Esophagus muscularis mucosa (tissue), 4 donors: ENCODE data around the gene ASAP2. TPM values are rescaled to one million over a fixed set of nuclear protein-coding genes. Genes with fewer than 3 reads are reported as not detected.

Source experiments
- DNase-seq: peaks from one replicate; pipeline ENCODE4 v3.0.0-alpha.2; 2017; ENCODE audit errors: extremely low spot score
- H3K27ac ChIP-seq, 4 donors: fragments of 200-600 bp; sonication (generic); replicated peaks in 1 of 4; 1 replicate in 3 of 4; 2 replicates in 1 of 4; pipeline ENCODE4 v1.5.1; 2016 to 2019; ENCODE audit warnings: mild to moderate bottlenecking in 1 of 4
- H3K27me3 ChIP-seq, 4 donors: fragments of 200-600 bp; sonication (generic); one replicate each; pipeline versions ENCODE4 v1.5.1 to v1.6.0; 2016 to 2019
- H3K36me3 ChIP-seq, 4 donors: fragments of 200-600 bp; sonication (generic); one replicate each; pipeline ENCODE4 v1.5.1; 2016 to 2019
- H3K4me1 ChIP-seq, 4 donors: fragments of 200-600 bp; sonication (generic); one replicate each; pipeline ENCODE4 v1.5.1; 2016 to 2019
- H3K4me3 ChIP-seq, 4 donors: fragments of 200-600 bp; sonication (generic); 1 replicate in 2 of 4; 2 replicates in 2 of 4; pipeline ENCODE4 v1.5.1; 2016 to 2019; ENCODE audit warnings: mild to moderate bottlenecking in 4 of 4, moderate library complexity in 1 of 4
- H3K9me3 ChIP-seq, 4 donors: fragments of 200-600 bp; sonication (generic); 1 replicate in 3 of 4; 2 replicates in 1 of 4; pipeline ENCODE4 v1.5.1; 2016 to 2019
- CTCF ChIP-seq, 3 experiments: fragments of 200-600 bp in 2 of 3; fragments of 450-650 bp in 1 of 3; sonication (generic) in 2 of 3; IDR thresholded peaks; one replicate each; pipeline ENCODE4 v1.5.1; 2017 to 2019; ENCODE audit warnings: antibody characterized with exemption in 3 of 3, mild to moderate bottlenecking in 2 of 3, moderate library complexity in 1 of 3
- EP300 ChIP-seq: sonication (generic); formaldehyde crosslinking; IDR thresholded peaks from one replicate; pipeline ENCODE4 v1.6.1; 2017; ENCODE audit warnings: antibody characterized with exemption
- POLR2A ChIP-seq: fragments of 450-650 bp; IDR thresholded peaks from one replicate; pipeline ENCODE4 v1.6.1; 2017; ENCODE audit warnings: antibody characterized with exemption, moderate library complexity, mild to moderate bottlenecking, low read depth
- POLR2AphosphoS5 ChIP-seq, 2 donors: sonication (generic); formaldehyde crosslinking; IDR thresholded peaks; one replicate each; pipeline ENCODE4 v1.6.1; 2017; ENCODE audit warnings: antibody characterized with exemption in 2 of 2
- WGBS: methylation state at CpG from one replicate; pipeline ENCODE4 v1.1.5; 2018; 5-methylcytosine and 5-hydroxymethylcytosine counted together
- intact Hi-C: fragments of 100-400 bp; cut with DNase I; formaldehyde crosslinking; loops from one replicate; pipeline ENCODE4 v1.15.1; 2023
- total RNA-seq, 4 donors: library from RNA; depleted of rRNA; stranded (reverse); fragments of >200 nt; gene quantifications; one replicate each; pipeline versions ENCODE4 v1.1.0 to v1.2.1, GENCODE V29; 2016

Gene ASAP2
- total RNA-seq, 4 donors from 2014 or later, result 18.7 to 24.0 (median 21.3) TPM

DNA sequence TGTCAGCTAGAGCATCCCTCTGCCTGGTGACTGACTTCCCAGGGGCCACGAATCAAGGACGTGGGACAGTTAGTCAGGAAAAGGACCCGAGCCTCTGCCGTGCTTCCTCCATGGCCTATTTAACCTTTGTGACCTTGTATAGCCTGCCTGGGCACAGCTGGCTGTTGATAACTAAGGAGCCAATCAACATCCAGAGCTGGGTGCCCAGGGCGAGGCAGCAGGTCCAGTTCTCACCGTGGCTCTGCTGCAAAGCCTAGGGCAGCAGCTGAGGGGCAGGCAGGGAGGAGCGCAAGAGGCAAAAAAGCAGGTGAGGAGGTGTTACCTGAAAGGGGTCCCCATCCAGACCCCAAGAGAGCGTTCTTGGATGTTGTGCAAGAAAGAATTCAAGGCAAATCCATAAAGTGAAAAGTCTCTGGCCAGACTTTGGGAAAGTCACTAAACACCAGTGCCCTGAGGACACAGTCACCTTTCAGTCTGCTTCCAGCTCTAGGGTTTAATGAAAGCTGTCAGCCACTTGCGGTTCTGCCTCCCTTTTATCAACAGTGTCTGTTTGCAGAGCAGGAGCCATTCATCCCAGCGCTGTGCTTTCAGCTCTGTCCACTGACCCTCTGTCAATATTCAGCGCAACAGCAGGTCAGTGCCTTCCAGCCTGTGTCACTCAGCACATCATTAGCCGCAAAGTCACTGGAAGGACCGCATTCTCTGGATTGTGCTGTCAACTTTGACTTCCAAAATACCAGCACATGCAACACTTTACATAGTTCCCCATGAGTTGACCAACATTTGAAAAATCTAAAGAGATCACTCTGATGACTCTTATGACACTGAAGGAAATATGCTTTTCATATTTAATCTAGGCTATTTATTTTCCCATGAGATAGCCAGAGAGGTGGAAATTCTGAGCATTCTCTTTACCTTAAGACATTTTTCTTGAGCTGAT is 38.6 kb upstream of the ASAP2 start:
- H3K4me3 ChIP-seq, result no peak overlapping the region
- H3K9me3 ChIP-seq, result no peaks in the 10 kb centered on the region
- DNase-seq, result no peak
- no peak overlapping the region for H3K27ac ChIP-seq
- no peaks in the 10 kb centered on the region for H3K36me3 ChIP-seq
- WGBS, result 91% methylated on average over 13 of the region's 13 CpGs
- peaks cover 0 to 29% (median 12%) of the 10 kb centered on the region in 4 donors for H3K4me1 ChIP-seq
- intact Hi-C loops, result no loop called here
- H3K27me3 ChIP-seq, result no peaks in the 10 kb centered on the region
- TF ChIP-seq POLR2A (no peak), EP300 (no peak), POLR2AphosphoS5 (IDR thresholded peaks at IDR 0.05) (no peak), CTCF (IDR thresholded peaks at IDR 0.05) (no peak)

DNA sequence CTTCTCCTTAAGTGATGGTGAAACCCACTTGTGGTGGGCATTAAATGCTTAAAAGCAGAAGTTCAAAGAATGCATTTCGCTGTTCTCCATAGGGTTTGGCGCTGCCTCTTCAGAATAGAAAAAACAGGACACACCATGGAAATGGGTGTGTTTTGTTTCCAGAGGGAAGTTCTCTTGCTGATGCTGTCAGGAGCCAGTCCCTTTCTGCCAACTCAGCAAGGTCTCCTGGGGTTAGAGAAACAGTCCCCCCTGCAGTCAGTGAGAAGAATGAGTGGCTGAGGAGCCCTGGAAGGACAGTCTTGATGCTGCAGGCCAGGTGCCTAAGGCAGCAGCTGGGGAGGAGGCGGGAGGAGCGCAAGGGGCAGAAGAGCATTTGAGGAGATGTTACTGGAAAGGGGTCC is 37.8 kb upstream of the ASAP2 start:
- no peak for TF ChIP-seq POLR2A
- DNase-seq, result no peak
- H3K9me3 ChIP-seq, result no peaks in the 10 kb centered on the region
- no peaks in the 10 kb centered on the region for H3K36me3 ChIP-seq
- no peak overlapping the region for H3K4me3 ChIP-seq
- no peaks in the 10 kb centered on the region for H3K27me3 ChIP-seq
- H3K4me1 ChIP-seq, result peaks cover 0 to 21% (median 8%) of the 10 kb centered on the region in 4 donors
- H3K27ac ChIP-seq, result no peak overlapping the region
- 100% methylated on average over 4 of the region's 4 CpGs for WGBS
- intact Hi-C loops, result no loop called here

GRCh38 chr2:9169349-9170107 is 37.1 kb upstream of the ASAP2 start:
- WGBS, result 85% methylated on average over 9 of the region's 9 CpGs
- Histone ChIP-seq H3K27me3 (no peaks in the 10 kb centered on the region), H3K4me3 (no peak overlapping the region), H3K27ac (no peak overlapping the region), H3K4me1 (peaks cover 0 to 17% (median 7%) of the 10 kb centered on the region in 4 donors), H3K36me3 (no peaks in the 10 kb centered on the region), H3K9me3 (no peaks in the 10 kb centered on the region)
- DNase-seq, result no peak
- intact Hi-C loops, result no loop called here
- TF ChIP-seq POLR2A, result no peak
- TF ChIP-seq CTCF (IDR thresholded peaks at IDR 0.05), result no peak
- TF ChIP-seq POLR2AphosphoS5 (IDR thresholded peaks at IDR 0.05), result no peak
- no peak for TF ChIP-seq EP300

DNA sequence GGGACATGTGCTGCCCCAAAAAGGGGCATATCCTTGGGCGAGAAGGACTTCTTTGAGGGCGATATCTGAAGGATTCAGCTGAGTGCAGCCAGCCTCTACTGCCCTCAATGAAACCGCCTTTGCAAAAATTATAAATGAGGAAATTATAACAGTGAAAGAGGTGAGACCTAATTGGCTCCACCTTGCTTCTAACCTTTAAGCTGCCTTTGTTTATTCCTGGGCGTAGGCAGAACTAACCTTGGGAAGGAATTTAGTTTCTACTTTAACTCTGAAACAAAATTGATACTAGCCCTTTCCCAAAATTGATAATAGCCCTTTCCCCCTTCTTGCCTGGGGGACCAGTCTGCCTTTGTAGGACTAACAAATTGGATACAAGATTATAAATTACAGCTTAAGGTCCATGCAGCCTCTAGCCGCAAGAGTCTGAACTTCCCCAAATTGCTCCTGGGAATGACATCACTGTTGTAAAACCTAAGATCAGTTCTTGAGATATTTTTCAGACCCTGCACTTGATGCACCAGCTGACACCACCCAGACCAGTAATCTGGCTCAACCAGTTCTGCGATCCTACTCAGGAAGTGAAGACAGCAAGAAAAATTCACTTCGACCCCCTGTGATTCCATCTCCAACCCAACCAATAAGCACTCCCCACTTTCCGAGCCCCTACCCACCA is 36.0 kb upstream of the ASAP2 start:
- TF ChIP-seq EP300, result no peak
- TF ChIP-seq CTCF (IDR thresholded peaks at IDR 0.05), result no peak
- no peak for TF ChIP-seq POLR2A
- TF ChIP-seq POLR2AphosphoS5 (IDR thresholded peaks at IDR 0.05), result no peak
- intact Hi-C loops, result no loop called here
- 82% methylated on average over 8 of the region's 8 CpGs for WGBS

More for the DNA sequence above, 36.0 kb upstream of the ASAP2 start:
- Histone ChIP-seq H3K36me3 (no peaks in the 10 kb centered on the region), H3K9me3 (no peaks in the 10 kb centered on the region), H3K4me3 (no peak overlapping the region), H3K27ac (no peak overlapping the region), H3K4me1 (peaks cover 0 to 14% (median 10%) of the 10 kb centered on the region in 4 donors), H3K27me3 (no peaks in the 10 kb centered on the region)
- DNase-seq, result no peak
